ENCODE measurements around the gene MAOA. TPM values are rescaled to one million over a fixed set of nuclear protein-coding genes. Genes with fewer than 3 reads are reported as not detected.

MAOA gene
- total and polyA plus RNA-seq, 2 donors (not counting 3 experiments of a cell fraction or from before 2014, with no cell fraction given): 12.6 to 23.5 TPM

DNA sequence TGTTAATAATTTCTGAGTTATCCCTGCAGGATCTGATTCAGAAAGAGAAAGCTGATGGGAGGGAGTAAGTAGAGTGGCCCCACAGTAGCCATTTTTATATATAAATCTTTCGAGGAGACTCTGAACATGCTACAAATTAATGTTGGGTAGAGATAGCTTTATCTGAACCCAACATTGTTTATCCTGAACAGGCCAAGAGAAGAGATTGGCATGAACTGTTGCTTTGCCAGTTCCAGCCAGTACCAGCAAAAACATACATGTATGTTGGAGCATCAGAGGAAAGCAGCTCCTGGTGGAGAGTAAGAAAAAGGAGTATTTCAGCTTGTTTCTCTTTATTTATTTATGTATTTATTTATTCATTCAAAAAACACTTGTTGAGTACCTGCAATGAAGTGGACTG is 1.6 kb downstream of the MAOA start:
- Histone ChIP-seq H2AFZ (ENCODE audit: low read depth, low read length) (no peak overlapping the region), H3K9me3 (replicated peaks; ENCODE audit: control insufficient read depth, insufficient read depth, low read length) (no peaks in the 10 kb centered on the region), H3K79me2 (ENCODE audit: control insufficient read depth, insufficient read depth, low read length) (no peaks in the 10 kb centered on the region), H3K36me3 (ENCODE audit: control insufficient read depth in 2 of 2, extremely low read depth in 1 of 2, insufficient read depth in 2 of 2, low read length in 2 of 2) (no peaks in the 10 kb centered on the region), H3K9ac (replicated peaks; ENCODE audit: extremely low read depth, insufficient read depth, low read length) (no peak overlapping the region), H3K27ac (ENCODE audit: insufficient read depth, low read depth, low read length) (no peak overlapping the region), H3K4me3 (replicated peaks in 1 of 3; ENCODE audit: insufficient read depth in 1 of 3, low read depth in 1 of 3, low read length in 3 of 3) (no peak overlapping the region), H3K9me1 (replicated peaks; ENCODE audit: control insufficient read depth, extremely low read depth, insufficient read depth, low read length) (no peaks in the 10 kb centered on the region), H3K27me3 (ENCODE audit: control insufficient read depth in 2 of 2, insufficient read depth in 2 of 2, low read length in 2 of 2) (no peaks in the 10 kb centered on the region), H3K4me1 (ENCODE audit: control insufficient read depth, extremely low read depth, insufficient read depth, low read length) (no peaks in the 10 kb centered on the region), H3K4me2 (ENCODE audit: insufficient read depth, low read length) (no peak overlapping the region), H4K20me1 (replicated peaks; ENCODE audit: control insufficient read depth, extremely low read depth, insufficient read depth, low read length) (no peaks in the 10 kb centered on the region)
- BruUV-seq (replicated peaks): no TSS peak
- intact Hi-C loops (cut with micrococcal nuclease): loop anchor here (2.0 kb wide), 1 partner anchor 1735 kb away; the partner anchor contains the start of gene CASK
- no peak for DNase-seq (ENCODE audit: low read depth, low spot score)
- CTCF ChIA-PET: interaction anchor here (0.9 kb wide), 1 partner anchor 92 kb away, joined by 5 read pairs; no protein-coding TSS in a partner anchor
- TF ChIP-seq EZH2 (IDR thresholded peaks at IDR 0.05; ENCODE audit: borderline replicate concordance, low read depth, low read length, severe bottlenecking) (no peak), POLR2A (IDR thresholded peaks at IDR 0.05; ENCODE audit: low read depth, low read length) (no peak)
- dilution Hi-C loops (cut with MboI; ENCODE audit: extremely low pct_ligation_motif_present, low sequenced_read_pairs): no loop called here
- POLR2A ChIA-PET: no interaction called here
- FAIRE-seq: no peak

DNA sequence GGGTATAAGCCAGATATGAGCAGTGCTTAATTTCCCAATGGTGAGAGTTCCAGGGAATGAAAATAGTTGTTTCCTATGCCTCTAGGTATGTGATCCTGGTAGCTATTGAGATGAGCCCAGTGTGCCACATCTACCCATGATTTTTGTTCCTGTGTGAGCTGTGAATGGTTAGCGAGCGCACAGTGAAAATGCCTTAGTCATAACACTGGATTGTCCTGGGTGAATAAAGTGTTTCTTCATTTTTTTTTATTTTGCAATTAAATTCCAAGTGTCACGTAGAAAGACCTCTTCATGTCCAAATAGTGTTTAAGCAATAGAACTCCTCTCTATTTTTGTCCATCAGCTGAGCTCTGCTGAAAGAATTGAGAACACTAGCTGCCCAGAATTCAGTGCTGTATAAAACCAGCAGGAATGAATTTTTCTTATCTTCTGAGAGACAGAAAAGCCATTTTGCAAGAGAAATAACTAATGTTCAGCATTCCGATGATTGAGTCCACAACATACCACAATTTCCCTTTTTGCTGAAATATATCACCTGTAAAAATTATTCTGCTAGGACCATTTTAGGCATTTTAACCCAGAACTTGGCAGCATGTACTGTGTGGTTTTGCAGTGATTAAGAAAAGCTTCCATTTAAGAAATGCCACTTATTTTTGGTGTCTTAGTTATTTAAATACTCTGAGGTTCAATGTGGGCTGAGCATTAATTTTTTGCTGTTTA is 5.6 kb downstream of the MAOA start:
- H3K4me1 ChIP-seq (ENCODE audit: control insufficient read depth, extremely low read depth, insufficient read depth, low read length): no peaks in the 10 kb centered on the region
- ChIA-PET POLR2A (no interaction called here), CTCF (no interaction called here)
- H3K9ac ChIP-seq (replicated peaks; ENCODE audit: extremely low read depth, insufficient read depth, low read length): no peak overlapping the region
- H3K79me2 ChIP-seq (ENCODE audit: control insufficient read depth, insufficient read depth, low read length): no peaks in the 10 kb centered on the region
- no peaks in the 10 kb centered on the region for H3K9me1 ChIP-seq (replicated peaks; ENCODE audit: control insufficient read depth, extremely low read depth, insufficient read depth, low read length)
- BruUV-seq (replicated peaks): no TSS peak
- dilution Hi-C loops (cut with MboI; ENCODE audit: extremely low pct_ligation_motif_present, low sequenced_read_pairs) (no loop called here), intact Hi-C loops (cut with micrococcal nuclease) (no loop called here)
- H3K27me3 ChIP-seq (ENCODE audit: control insufficient read depth in 2 of 2, insufficient read depth in 2 of 2, low read length in 2 of 2): no peaks in the 10 kb centered on the region
- H4K20me1 ChIP-seq (replicated peaks; ENCODE audit: control insufficient read depth, extremely low read depth, insufficient read depth, low read length): no peaks in the 10 kb centered on the region
- no peaks in the 10 kb centered on the region for H3K36me3 ChIP-seq (ENCODE audit: control insufficient read depth in 2 of 2, extremely low read depth in 1 of 2, insufficient read depth in 2 of 2, low read length in 2 of 2)
- no peaks in the 10 kb centered on the region for H3K9me3 ChIP-seq (replicated peaks; ENCODE audit: control insufficient read depth, insufficient read depth, low read length)
- no peak for FAIRE-seq
- TF ChIP-seq FOS (IDR thresholded peaks at IDR 0.05; ENCODE audit: borderline replicate concordance, insufficient read depth, low read length): no peak
- H2AFZ ChIP-seq (ENCODE audit: low read depth, low read length): no peak overlapping the region
- no peak overlapping the region for H3K27ac ChIP-seq (ENCODE audit: insufficient read depth, low read depth, low read length)
- no peak overlapping the region for H3K4me3 ChIP-seq (replicated peaks in 1 of 3; ENCODE audit: insufficient read depth in 1 of 3, low read depth in 1 of 3, low read length in 3 of 3)
- H3K4me2 ChIP-seq (ENCODE audit: insufficient read depth, low read length): no peak overlapping the region
- no peak for DNase-seq (ENCODE audit: low read depth, low spot score)
